Ovary (tissue), 3 donors: ENCODE results near the gene RCN2.

Source experiments
- POLR2A ChIP-seq: fragments of 450-650 bp; IDR thresholded peaks from one replicate; pipeline ENCODE4 v1.6.1; 2017; ENCODE audit warnings: antibody characterized with exemption, mild to moderate bottlenecking, moderate library complexity
- TF ChIP-seq, protein P1 (sequence below), 3 donors: fragments of 450-650 bp in 2 of 3; fragments of 200-600 bp in 1 of 3; IDR thresholded peaks; one replicate each; pipeline versions ENCODE4 v1.5.1 to v1.8.0; 2016 to 2022; ENCODE audit warnings: antibody characterized with exemption in 3 of 3, mild to moderate bottlenecking in 1 of 3
- donor health status: DM: no; HTN: no; CAD: no.

- TF ChIP-seq, protein P1, sequence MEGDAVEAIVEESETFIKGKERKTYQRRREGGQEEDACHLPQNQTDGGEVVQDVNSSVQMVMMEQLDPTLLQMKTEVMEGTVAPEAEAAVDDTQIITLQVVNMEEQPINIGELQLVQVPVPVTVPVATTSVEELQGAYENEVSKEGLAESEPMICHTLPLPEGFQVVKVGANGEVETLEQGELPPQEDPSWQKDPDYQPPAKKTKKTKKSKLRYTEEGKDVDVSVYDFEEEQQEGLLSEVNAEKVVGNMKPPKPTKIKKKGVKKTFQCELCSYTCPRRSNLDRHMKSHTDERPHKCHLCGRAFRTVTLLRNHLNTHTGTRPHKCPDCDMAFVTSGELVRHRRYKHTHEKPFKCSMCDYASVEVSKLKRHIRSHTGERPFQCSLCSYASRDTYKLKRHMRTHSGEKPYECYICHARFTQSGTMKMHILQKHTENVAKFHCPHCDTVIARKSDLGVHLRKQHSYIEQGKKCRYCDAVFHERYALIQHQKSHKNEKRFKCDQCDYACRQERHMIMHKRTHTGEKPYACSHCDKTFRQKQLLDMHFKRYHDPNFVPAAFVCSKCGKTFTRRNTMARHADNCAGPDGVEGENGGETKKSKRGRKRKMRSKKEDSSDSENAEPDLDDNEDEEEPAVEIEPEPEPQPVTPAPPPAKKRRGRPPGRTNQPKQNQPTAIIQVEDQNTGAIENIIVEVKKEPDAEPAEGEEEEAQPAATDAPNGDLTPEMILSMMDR (IDR thresholded peaks at IDR 0.05): no peak
- no peak for TF ChIP-seq POLR2A
Observed at GRCh38 chr15:76988867-76989780, 57.6 kb downstream of the RCN2 start.
